Measurements from ENCODE around the gene SOX6. TPM values are rescaled to one million over a fixed set of nuclear protein-coding genes. Genes with fewer than 3 reads are reported as not detected.

The SOX6 gene
- total RNA-seq, 8 experiments from 2014 or later: 0.92 to 25.7 (median 3.6) TPM

DNA sequence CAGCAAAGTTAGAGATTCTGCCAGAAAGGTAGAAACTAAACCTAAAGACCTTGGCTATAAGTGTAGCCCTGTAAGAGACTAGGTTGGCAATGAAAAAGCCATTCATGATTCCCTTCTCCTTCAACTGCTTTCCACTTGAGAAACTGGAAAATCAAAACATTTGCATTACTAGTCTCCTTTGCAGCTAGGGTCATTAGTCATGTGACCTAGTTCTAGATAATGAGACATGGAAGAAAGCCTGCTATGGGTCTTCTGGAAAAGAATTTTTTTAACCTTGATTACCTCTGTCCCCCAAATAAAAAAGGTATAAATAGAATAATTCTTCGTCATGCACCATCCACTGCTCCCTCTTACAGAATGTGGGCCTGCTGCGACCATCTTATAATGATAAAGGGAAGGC, 80.1 kb downstream of the SOX6 start:
- 29 to 100% (median 75%) methylated on average over 1 to 2 of the region's 2 CpGs; no CpG with 5 or more reads in 2 of the 10 experiments for WGBS, 10 experiments
- no peak overlapping the region for H3K4me3 ChIP-seq
- no peak for ATAC-seq (replicated peaks in 6 of 8)
- in situ Hi-C loops (cut with MboI; ENCODE audit: low pct_unique_long_range_greater_than_20kb in 2 of 9, low sequenced_read_pairs in 9 of 9, unreplicated experiment in 9 of 9): no loop called here
- peaks cover 6% of the 10 kb centered on the region in 2 donors for H3K4me1 ChIP-seq (replicated peaks in 1 of 2)
- no peak overlapping the region for H3K27ac ChIP-seq

DNA sequence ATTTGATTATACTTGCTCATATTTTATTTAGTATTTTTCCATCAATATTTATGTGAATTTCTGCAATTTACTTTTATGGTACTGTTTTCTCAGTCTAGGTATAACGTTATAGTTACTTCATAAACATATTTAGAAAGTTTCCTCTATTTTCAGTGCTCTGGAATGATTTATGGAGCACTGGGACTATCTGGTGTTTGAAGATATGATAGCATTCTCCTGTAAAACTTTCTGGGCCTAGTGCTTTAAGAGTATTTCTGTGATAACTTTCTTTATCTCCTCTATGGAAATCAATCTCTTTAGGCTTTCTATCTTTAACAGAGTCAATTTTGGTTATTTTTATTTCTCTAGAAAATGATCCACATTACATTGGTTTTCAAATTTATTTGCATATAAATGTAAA, 85.1 kb downstream of the SOX6 start:
- Histone ChIP-seq H3K4me3 (no peak overlapping the region), H3K27ac (no peak overlapping the region), H3K4me1 (replicated peaks in 1 of 2) (no peaks in the 10 kb centered on the region)
- in situ Hi-C loops (cut with MboI; ENCODE audit: low pct_unique_long_range_greater_than_20kb in 2 of 9, low sequenced_read_pairs in 9 of 9, unreplicated experiment in 9 of 9): no loop called here
- WGBS, 10 experiments: 0 to 83% (median 35%) methylated on average over 1 of the region's 1 CpG; no CpG with 5 or more reads in 2 of the 10 experiments
- ATAC-seq (replicated peaks in 6 of 8): no peak

DNA sequence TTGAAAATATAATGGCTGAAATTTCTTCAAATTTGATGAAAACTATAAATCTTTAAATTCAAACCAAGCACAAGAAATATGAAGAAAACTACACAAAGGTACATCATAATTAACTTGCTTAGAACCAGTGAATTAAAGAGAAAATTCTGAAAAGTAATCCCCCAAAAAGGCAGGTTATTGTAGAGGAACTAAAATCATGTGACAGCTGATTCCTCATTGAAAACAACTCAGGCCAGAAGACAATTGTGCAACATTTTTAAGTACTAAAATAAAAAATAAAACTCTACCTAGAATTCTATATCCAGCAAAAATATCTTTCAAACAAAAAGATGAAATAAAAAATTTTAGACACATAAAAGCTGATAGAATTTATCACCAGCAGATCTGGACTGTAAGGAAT, 90.3 kb downstream of the SOX6 start:
- no peaks in the 10 kb centered on the region for H3K4me1 ChIP-seq (replicated peaks in 1 of 2)
- in situ Hi-C loops (cut with MboI; ENCODE audit: low pct_unique_long_range_greater_than_20kb in 2 of 9, low sequenced_read_pairs in 9 of 9, unreplicated experiment in 9 of 9): no loop called here
- no peak overlapping the region for H3K27ac ChIP-seq
- H3K4me3 ChIP-seq: no peak overlapping the region
- ATAC-seq (replicated peaks in 6 of 8): no peak

DNA sequence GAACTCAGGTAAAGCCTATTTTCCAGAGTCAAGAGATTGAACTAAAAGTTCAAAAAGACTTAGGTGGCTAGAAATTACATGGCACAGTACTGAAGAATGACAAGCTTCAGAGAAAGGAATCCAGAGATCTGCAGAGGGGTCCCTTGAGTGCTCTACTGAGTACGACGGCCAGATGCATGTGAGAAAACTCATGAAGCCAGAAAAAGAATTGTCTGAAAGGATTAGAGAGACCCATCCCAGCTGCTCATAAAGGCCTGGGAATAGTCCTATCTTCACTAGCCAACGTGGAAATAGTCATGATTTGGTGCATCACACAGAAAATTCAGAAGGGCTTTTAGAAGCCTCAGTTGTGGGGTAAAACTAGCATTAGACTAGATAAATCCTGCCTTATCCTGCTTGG, 91.3 kb downstream of the SOX6 start:
- Histone ChIP-seq H3K27ac (no peak overlapping the region), H3K4me1 (replicated peaks in 1 of 2) (no peaks in the 10 kb centered on the region), H3K4me3 (no peak overlapping the region)
- no peak for ATAC-seq (replicated peaks in 6 of 8)
- 0 to 100% (median 73%) methylated on average over 1 to 3 of the region's 3 CpGs; no CpG with 5 or more reads in 2 of the 10 experiments for WGBS, 10 experiments
- in situ Hi-C loops (cut with MboI; ENCODE audit: low pct_unique_long_range_greater_than_20kb in 2 of 9, low sequenced_read_pairs in 9 of 9, unreplicated experiment in 9 of 9): no loop called here

DNA sequence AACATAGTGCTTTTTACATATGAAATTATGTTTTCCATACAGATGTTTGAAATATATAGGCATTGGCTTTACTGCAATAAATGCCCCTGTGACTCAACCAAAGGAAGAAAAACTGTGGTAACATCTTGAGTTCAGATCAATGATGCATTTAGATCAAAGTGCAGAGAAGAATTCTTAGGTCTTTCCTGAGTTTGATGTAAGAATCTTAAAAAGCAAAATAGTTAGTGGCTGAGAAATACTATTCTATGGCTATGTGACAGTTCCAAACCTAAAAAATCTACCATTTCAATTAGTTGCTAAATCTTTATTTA, 93.7 kb downstream of the SOX6 start:
- no peak for ATAC-seq (replicated peaks in 6 of 8)
- no peak overlapping the region for H3K4me3 ChIP-seq
- no peaks in the 10 kb centered on the region for H3K4me1 ChIP-seq (replicated peaks in 1 of 2)
- no peak overlapping the region for H3K27ac ChIP-seq
- in situ Hi-C loops (cut with MboI; ENCODE audit: low pct_unique_long_range_greater_than_20kb in 2 of 9, low sequenced_read_pairs in 9 of 9, unreplicated experiment in 9 of 9): no loop called here

DNA sequence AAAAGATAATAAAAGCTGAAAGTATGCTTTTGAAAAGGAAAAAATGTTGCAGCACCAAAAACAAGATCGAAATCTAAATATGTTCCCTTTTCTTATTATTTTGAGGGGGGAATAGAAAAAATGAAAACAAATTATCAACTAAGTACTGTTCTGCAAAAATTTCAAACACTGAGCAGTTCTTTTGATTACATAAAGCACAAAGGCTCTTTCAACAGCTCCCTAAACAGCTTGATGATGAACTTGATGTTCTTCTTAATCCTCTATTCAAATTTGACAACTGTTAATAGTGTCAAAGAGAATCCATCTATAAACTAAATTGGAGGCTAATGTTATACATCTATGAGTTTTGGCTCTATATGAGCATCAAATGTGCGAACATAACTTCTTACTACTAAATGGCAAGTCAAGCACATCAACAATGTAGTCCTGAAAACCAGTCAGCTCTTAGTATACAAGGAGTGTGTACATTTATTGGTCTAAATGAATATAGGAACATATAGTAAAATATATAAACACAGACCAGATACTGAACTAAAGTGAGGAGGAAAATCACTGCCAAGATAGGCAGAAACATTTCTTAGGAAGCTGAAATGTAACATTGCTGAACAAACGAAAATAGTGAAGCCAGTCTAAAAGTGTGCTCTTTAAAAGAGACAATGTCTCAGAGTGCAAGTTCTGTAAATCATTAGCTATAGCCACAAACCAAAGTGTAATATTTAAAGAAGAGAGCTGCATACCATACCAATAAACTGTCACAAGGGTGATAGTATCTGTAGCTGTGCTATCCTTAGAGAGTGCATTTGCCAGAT, 94.3 kb downstream of the SOX6 start:
- Histone ChIP-seq H3K4me1 (replicated peaks in 1 of 2) (no peaks in the 10 kb centered on the region), H3K27ac (no peak overlapping the region), H3K4me3 (no peak overlapping the region)
- in situ Hi-C loops (cut with MboI; ENCODE audit: low pct_unique_long_range_greater_than_20kb in 2 of 9, low sequenced_read_pairs in 9 of 9, unreplicated experiment in 9 of 9): no loop called here
- WGBS, 10 experiments: 7 to 100% (median 58%) methylated on average over 1 to 3 of the region's 3 CpGs
- ATAC-seq (replicated peaks in 6 of 8): no peak

DNA sequence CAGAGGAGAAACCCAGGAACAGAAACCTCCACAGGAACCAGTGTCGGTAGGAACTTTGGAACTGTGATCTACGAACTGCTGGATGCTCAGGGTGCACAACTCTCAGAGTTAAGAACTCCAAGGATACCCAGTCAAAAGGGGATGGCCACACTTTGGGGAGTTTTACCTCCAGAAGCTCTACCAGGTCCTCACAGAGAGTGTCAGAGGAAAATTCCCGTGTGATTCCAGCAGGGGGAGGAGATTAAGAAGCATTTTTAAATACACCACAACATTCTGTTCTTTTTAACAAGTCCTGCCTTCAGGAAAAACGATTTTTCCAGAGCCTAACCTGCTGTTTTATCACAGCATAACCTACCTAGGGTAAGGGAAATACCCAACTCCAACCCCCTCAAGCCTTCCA, 104.0 kb downstream of the SOX6 start:
- 0 to 88% (median 42%) methylated on average over 1 to 4 of the region's 4 CpGs; no CpG with 5 or more reads in 1 of the 10 experiments for WGBS, 10 experiments
- Histone ChIP-seq H3K4me3 (no peak overlapping the region), H3K27ac (no peak overlapping the region), H3K4me1 (replicated peaks in 1 of 2) (no peaks in the 10 kb centered on the region)
- peak in 2 of 8 experiments; percentile 20 to 49 for ATAC-seq (replicated peaks in 6 of 8)
- in situ Hi-C loops (cut with MboI; ENCODE audit: low pct_unique_long_range_greater_than_20kb in 2 of 9, low sequenced_read_pairs in 9 of 9, unreplicated experiment in 9 of 9): no loop called here

DNA sequence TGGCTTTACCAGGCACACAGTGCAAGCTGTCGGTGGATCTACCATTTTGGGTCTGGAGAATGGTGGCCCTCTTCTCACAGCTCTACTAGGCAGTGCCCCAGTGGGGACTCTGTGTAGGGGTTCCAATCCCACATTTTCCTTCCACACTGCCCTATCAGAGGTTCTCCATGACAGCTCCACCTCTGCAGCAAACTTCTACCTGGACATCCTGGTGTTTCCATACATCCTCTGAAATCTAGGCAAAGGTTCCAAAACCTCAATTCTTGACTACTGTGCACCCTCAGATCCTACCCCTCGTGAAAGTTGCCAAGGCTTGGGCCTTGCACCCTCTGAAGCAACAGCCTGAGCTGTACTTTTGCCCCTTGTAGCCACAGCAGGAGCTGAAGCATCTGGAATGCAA, 108.1 kb downstream of the SOX6 start:
- H3K27ac ChIP-seq: no peak overlapping the region
- WGBS, 10 experiments: 0 to 100% (median 36%) methylated on average over 1 to 2 of the region's 2 CpGs; no CpG with 5 or more reads in 6 of the 10 experiments
- no peaks in the 10 kb centered on the region for H3K4me1 ChIP-seq (replicated peaks in 1 of 2)
- in situ Hi-C loops (cut with MboI; ENCODE audit: low pct_unique_long_range_greater_than_20kb in 2 of 9, low sequenced_read_pairs in 9 of 9, unreplicated experiment in 9 of 9): no loop called here
- ATAC-seq (replicated peaks in 6 of 8): no peak
- no peak overlapping the region for H3K4me3 ChIP-seq

DNA sequence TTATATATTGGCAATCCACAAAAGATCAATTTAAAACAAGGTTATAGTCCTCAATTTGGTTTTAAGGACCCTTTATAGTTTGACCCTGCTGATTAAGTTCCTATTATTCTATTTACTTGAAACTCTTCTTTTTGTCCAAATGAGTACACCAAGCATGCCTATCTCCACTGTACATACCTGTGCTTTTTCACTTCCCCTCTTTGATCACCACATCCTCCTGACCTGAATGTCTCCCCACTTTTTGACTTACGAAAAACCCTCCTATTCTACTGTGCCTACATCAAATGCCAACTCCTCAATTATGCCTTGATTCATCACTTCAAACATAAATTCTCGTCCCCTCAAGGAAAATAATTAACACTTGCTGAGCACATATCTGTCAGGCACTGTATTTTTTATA, 113.5 kb downstream of the SOX6 start:
- Histone ChIP-seq H3K27ac (no peak overlapping the region), H3K4me3 (no peak overlapping the region), H3K4me1 (replicated peaks in 1 of 2) (peaks cover 0 to 4% of the 10 kb centered on the region in 2 donors)
- 14 to 100% (median 79%) methylated on average over 1 to 2 of the region's 2 CpGs for WGBS, 10 experiments
- in situ Hi-C loops (cut with MboI; ENCODE audit: low pct_unique_long_range_greater_than_20kb in 2 of 9, low sequenced_read_pairs in 9 of 9, unreplicated experiment in 9 of 9): no loop called here
- ATAC-seq (replicated peaks in 6 of 8): no peak

DNA sequence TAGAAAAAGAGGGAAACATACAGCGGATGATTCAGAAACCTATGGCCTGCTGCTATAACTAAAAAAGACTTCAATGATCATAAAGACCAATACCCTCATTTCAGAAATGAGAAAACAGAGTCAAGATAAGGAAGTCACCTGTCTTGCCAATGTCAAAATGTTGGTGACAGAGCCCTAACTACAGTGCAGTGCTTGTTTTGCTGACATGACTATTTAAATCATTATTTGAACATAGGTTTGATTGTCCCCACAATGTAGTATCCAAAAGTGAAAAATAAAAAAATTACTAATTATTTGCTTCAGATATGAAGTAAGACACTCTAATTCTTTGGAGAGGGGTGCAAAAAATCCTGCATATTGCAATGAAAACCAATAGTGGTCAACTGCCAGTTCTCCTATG, 115.7 kb downstream of the SOX6 start:
- no peak overlapping the region for H3K4me3 ChIP-seq
- 45 to 100% (median 100%) methylated on average over 1 of the region's 1 CpG; no CpG with 5 or more reads in 3 of the 10 experiments for WGBS, 10 experiments
- no peak overlapping the region for H3K27ac ChIP-seq
- peaks cover 0 to 4% of the 10 kb centered on the region in 2 donors for H3K4me1 ChIP-seq (replicated peaks in 1 of 2)
- ATAC-seq (replicated peaks in 6 of 8): no peak
- in situ Hi-C loops (cut with MboI; ENCODE audit: low pct_unique_long_range_greater_than_20kb in 2 of 9, low sequenced_read_pairs in 9 of 9, unreplicated experiment in 9 of 9): no loop called here

DNA sequence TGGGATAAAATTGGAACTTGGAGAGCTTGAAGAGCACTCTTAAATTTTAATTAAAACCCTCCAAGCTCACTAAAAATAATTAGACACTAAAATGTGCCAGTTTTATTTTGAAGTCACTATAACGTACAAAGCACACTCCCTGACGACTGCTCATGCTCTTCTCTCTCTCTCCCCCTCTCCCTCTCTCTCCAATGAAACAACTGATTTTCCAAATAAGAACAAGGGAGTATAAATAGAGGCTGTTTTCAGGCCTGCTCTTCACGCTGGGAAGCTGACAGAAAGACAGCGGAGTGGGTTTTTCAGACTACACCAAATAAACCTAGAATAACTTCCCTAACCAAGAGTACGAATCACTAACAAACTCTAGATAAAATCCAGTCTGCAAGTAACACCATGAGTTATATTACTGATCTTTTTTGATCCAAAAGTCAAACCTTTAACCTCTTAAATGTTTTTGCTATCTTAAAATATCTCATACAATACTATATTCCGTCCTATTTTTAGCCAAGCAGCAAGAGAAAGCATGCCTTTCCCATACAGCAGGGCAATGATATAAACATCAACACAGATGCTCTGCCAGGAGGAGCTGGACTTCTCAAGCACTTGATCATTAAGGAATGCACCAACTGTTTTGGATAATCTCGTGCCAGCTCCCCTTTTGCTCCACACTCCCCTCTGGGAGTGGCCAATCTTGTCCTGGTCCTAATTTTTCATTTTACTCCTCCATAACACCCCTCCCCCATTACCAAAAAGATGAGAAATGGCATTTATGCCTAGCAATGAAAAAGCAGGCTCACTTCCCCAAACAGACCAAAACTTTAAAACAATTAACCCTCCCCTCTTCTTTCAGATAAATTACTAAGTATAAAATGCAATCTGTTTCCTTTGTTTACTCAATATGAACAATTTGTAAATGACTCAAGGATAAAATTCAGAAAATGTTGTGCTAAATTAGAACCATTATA, 116.9 kb downstream of the SOX6 start:
- WGBS, 10 experiments: 5 to 84% (median 62%) methylated on average over 2 to 7 of the region's 7 CpGs
- ATAC-seq (replicated peaks in 6 of 8): peak in 2 of 8 experiments; percentile 29 to 69
- Histone ChIP-seq H3K4me1 (replicated peaks in 1 of 2) (peaks cover 0 to 4% of the 10 kb centered on the region in 2 donors), H3K27ac (no peak overlapping the region), H3K4me3 (no peak overlapping the region)
- in situ Hi-C loops (cut with MboI; ENCODE audit: low pct_unique_long_range_greater_than_20kb in 2 of 9, low sequenced_read_pairs in 9 of 9, unreplicated experiment in 9 of 9): no loop called here

DNA sequence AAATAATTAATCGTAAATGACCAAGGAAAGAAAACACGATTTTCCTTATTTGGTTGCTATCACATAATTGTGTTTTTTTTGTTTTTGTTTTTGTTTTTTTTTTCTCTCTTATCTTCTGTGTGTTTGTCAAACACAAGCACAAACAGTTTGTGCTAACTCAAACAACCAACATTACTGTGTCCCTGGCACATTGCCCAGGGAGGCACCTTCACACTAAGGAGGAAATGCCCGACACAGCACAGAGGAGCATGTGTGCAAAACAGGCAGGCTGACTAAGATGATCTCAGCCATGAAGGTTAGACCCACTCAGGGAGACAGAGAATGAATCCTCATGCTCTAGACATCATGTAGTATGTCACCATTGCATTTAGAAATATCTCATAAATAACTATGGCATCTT, 130.1 kb downstream of the SOX6 start:
- peak in 7 of 8 experiments; percentile 42 to 100 (median 77) for ATAC-seq (replicated peaks in 6 of 8)
- H3K4me3 ChIP-seq: no peak overlapping the region
- no peak overlapping the region for H3K27ac ChIP-seq
- in situ Hi-C loops (cut with MboI; ENCODE audit: low pct_unique_long_range_greater_than_20kb in 2 of 9, low sequenced_read_pairs in 9 of 9, unreplicated experiment in 9 of 9): no loop called here
- 7 to 95% (median 84%) methylated on average over 1 to 3 of the region's 3 CpGs; no CpG with 5 or more reads in 1 of the 10 experiments for WGBS, 10 experiments
- no peaks in the 10 kb centered on the region for H3K4me1 ChIP-seq (replicated peaks in 1 of 2)

DNA sequence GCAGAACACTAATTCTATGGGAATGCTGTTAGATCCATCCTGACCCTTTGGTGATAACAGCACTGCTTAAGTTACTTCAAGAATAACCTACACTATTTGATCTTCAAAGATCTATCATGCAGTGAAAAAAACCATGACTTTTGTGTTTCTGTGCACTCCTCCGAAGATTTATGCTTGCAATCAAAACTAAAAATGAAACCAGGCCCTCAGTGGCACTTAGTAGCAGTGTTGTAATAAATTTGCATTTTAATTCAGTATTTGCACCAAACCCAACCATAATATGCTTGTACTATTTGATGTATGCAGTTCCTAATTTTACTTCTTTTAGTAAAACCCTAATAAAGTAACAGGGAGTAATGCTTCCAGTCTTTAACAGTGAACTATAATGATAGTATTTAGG, 130.7 kb downstream of the SOX6 start:
- Histone ChIP-seq H3K27ac (no peak overlapping the region), H3K4me1 (replicated peaks in 1 of 2) (no peaks in the 10 kb centered on the region), H3K4me3 (no peak overlapping the region)
- no peak for ATAC-seq (replicated peaks in 6 of 8)
- 0 to 100% (median 86%) methylated on average over 1 of the region's 1 CpG; no CpG with 5 or more reads in 3 of the 10 experiments for WGBS, 10 experiments
- in situ Hi-C loops (cut with MboI; ENCODE audit: low pct_unique_long_range_greater_than_20kb in 2 of 9, low sequenced_read_pairs in 9 of 9, unreplicated experiment in 9 of 9): no loop called here

All from motor neuron (in vitro differentiated cells).